ENCODE measurements around the gene TRIM24. TPM values are rescaled to one million over a fixed set of nuclear protein-coding genes. Genes with fewer than 3 reads are reported as not detected.

TRIM24 gene
- total and polyA plus RNA-seq, 2 donors from 2014 or later, result 7.6 to 16.8 TPM

DNA sequence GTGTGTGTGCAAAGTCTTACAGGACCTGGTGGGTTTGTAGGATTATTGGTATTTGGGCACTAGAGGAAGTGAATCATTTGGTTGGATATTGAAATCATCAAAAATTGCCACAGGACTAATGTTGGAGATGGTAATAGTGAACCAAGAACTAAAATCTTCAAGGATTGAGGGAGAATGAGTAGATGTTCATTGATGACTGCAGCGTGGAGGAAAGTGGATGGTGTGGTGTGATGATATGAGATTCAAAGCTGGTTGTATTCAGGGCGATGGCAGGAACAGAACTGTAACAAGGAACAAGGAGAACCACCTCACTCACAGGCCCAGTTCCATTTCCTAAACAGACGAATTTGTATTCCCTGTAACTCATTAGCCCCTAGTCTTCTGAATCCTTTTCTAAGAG, 90.3 kb downstream of the TRIM24 start:
- no peak overlapping the region for H3K27ac ChIP-seq (ENCODE audit: low read depth in 2 of 2, low read length in 2 of 2)
- intact Hi-C loops (cut with DNase I), result no loop called here
- no peaks in the 10 kb centered on the region for H3K4me1 ChIP-seq (ENCODE audit: control insufficient read depth in 2 of 3, insufficient read depth in 2 of 3, low read depth in 1 of 3, low read length in 3 of 3)
- peaks cover 13 to 36% (median 28%) of the 10 kb centered on the region in 3 donors for H3K36me3 ChIP-seq (ENCODE audit: control insufficient read depth in 2 of 3, insufficient read depth in 3 of 3, low read length in 3 of 3)
- no peak for DNase-seq
- no peaks in the 10 kb centered on the region for H3K27me3 ChIP-seq (ENCODE audit: control insufficient read depth, insufficient read depth, low read length)
- H3K9me3 ChIP-seq (ENCODE audit: control insufficient read depth in 2 of 3, insufficient read depth in 1 of 3, low read length in 3 of 3), result peaks cover 0 to 8% (median 0%) of the 10 kb centered on the region in 3 donors
- no peak for FAIRE-seq
- no peak overlapping the region for H3K9ac ChIP-seq (ENCODE audit: low read length in 3 of 3)
- TF ChIP-seq, protein P1, sequence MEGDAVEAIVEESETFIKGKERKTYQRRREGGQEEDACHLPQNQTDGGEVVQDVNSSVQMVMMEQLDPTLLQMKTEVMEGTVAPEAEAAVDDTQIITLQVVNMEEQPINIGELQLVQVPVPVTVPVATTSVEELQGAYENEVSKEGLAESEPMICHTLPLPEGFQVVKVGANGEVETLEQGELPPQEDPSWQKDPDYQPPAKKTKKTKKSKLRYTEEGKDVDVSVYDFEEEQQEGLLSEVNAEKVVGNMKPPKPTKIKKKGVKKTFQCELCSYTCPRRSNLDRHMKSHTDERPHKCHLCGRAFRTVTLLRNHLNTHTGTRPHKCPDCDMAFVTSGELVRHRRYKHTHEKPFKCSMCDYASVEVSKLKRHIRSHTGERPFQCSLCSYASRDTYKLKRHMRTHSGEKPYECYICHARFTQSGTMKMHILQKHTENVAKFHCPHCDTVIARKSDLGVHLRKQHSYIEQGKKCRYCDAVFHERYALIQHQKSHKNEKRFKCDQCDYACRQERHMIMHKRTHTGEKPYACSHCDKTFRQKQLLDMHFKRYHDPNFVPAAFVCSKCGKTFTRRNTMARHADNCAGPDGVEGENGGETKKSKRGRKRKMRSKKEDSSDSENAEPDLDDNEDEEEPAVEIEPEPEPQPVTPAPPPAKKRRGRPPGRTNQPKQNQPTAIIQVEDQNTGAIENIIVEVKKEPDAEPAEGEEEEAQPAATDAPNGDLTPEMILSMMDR (IDR thresholded peaks at IDR 0.05; ENCODE audit: borderline replicate concordance, extremely low read depth, insufficient read depth), result no peak
- H3K4me3 ChIP-seq (ENCODE audit: low read length in 3 of 3), result no peak overlapping the region

DNA sequence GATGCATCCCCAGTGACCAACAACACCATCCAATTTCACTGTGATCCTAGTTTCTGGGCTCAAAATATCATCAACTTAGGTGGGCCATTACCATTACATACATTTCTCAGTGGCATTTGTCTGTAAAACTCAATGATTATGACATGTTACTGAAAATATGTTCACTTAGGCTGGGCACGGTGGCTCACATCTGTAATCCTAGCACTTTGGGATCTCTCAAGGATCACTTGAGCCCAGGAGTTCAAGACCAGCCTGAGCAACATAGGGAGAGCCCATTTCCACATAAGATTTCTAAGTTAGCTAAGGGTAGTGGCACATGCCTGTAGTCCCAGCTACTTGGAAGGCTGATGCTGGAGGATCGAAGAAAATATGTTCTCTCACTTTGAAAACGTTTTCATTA, 91.0 kb downstream of the TRIM24 start:
- DNase-seq (no peak), FAIRE-seq (no peak)
- TF ChIP-seq, protein P1 (IDR thresholded peaks at IDR 0.05; ENCODE audit: borderline replicate concordance, extremely low read depth, insufficient read depth), result no peak
- Histone ChIP-seq H3K27me3 (ENCODE audit: control insufficient read depth, insufficient read depth, low read length) (no peaks in the 10 kb centered on the region), H3K9ac (ENCODE audit: low read length in 3 of 3) (no peak overlapping the region), H3K27ac (ENCODE audit: low read depth in 2 of 2, low read length in 2 of 2) (no peak overlapping the region), H3K36me3 (ENCODE audit: control insufficient read depth in 2 of 3, insufficient read depth in 3 of 3, low read length in 3 of 3) (peaks cover 17 to 41% (median 31%) of the 10 kb centered on the region in 3 donors), H3K9me3 (ENCODE audit: control insufficient read depth in 2 of 3, insufficient read depth in 1 of 3, low read length in 3 of 3) (peaks cover 0 to 12% (median 3%) of the 10 kb centered on the region in 3 donors), H3K4me3 (ENCODE audit: low read length in 3 of 3) (no peak overlapping the region), H3K4me1 (ENCODE audit: control insufficient read depth in 2 of 3, insufficient read depth in 2 of 3, low read depth in 1 of 3, low read length in 3 of 3) (no peaks in the 10 kb centered on the region)
- intact Hi-C loops (cut with DNase I), result no loop called here

DNA sequence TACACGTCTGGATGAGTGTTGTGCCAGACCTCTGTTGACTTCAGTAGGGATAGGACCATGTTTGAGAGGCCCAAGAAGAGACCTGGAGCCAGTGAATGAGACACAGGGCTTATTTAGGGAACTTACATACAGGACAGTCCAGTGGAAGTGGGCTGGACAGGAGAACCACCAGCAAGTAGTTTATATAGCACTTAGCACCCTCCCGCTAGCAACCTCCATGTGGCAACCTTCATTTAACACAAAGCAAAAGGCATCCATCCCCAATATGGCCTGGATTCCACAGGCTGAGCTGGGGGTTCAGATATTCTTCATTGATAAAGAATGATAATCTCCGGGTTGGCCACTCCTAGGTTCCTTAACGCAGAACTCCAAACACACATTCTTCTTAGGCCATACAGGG, 93.7 kb downstream of the TRIM24 start:
- no peak for FAIRE-seq
- H3K36me3 ChIP-seq (ENCODE audit: control insufficient read depth in 2 of 3, insufficient read depth in 3 of 3, low read length in 3 of 3), result peaks cover 30 to 60% (median 42%) of the 10 kb centered on the region in 3 donors
- intact Hi-C loops (cut with DNase I), result no loop called here

More for the DNA sequence above, 93.7 kb downstream of the TRIM24 start:
- no peak overlapping the region for H3K9ac ChIP-seq (ENCODE audit: low read length in 3 of 3)
- no peaks in the 10 kb centered on the region for H3K4me1 ChIP-seq (ENCODE audit: control insufficient read depth in 2 of 3, insufficient read depth in 2 of 3, low read depth in 1 of 3, low read length in 3 of 3)
- TF ChIP-seq, protein P1 (IDR thresholded peaks at IDR 0.05; ENCODE audit: borderline replicate concordance, extremely low read depth, insufficient read depth), result no peak
- H3K9me3 ChIP-seq (ENCODE audit: control insufficient read depth in 2 of 3, insufficient read depth in 1 of 3, low read length in 3 of 3), result peaks cover 7 to 35% (median 19%) of the 10 kb centered on the region in 3 donors
- H3K27me3 ChIP-seq (ENCODE audit: control insufficient read depth, insufficient read depth, low read length), result no peaks in the 10 kb centered on the region
- no peak for DNase-seq
- no peak overlapping the region for H3K27ac ChIP-seq (ENCODE audit: low read depth in 2 of 2, low read length in 2 of 2)
- no peak overlapping the region for H3K4me3 ChIP-seq (ENCODE audit: low read length in 3 of 3)

Measured in kidney (tissue), 14 donors.